ENCODE results near the gene SLC66A2. TPM values are rescaled to one million over a fixed set of nuclear protein-coding genes. Genes with fewer than 3 reads are reported as not detected.

SLC66A2 gene
- total RNA-seq, 2 donors from 2014 or later: 35.1 to 40.1 TPM

- peaks cover 16 to 21% of the 10 kb centered on the region in 2 donors for H3K36me3 Mint-ChIP-seq (ENCODE audit: insufficient read depth in 2 of 2)
- ATAC-seq (replicated peaks in 1 of 2): peak; percentile 14 to 29
- H3K9me3 Mint-ChIP-seq: no peaks in the 10 kb centered on the region
These were observed 38.2 kb downstream of the SLC66A2 start for GRCh38 chr18:79912994-79913831.

GRCh38 chr18:79912409-79912991 is 39.0 kb downstream of the SLC66A2 start:
- H3K4me3 Mint-ChIP-seq: no peak overlapping the region
- DNase-seq (peak; percentile 49 to 54), ATAC-seq (replicated peaks in 1 of 2) (peak; percentile 83 to 89)
- H3K27me3 Mint-ChIP-seq (ENCODE audit: low read depth): no peaks in the 10 kb centered on the region
- peaks cover 17% of the 10 kb centered on the region in 2 donors for H3K36me3 Mint-ChIP-seq (ENCODE audit: insufficient read depth in 2 of 2)
- no peak overlapping the region for H3K27ac Mint-ChIP-seq
- H3K4me1 Mint-ChIP-seq (ENCODE audit: low read depth): peaks cover 24% of the 10 kb centered on the region
- H3K9me3 Mint-ChIP-seq: no peaks in the 10 kb centered on the region

More at GRCh38 chr18:79912994-79913831, 38.2 kb downstream of the SLC66A2 start:
- Mint-ChIP-seq H3K27ac (no peak overlapping the region), H3K27me3 (ENCODE audit: low read depth) (no peaks in the 10 kb centered on the region), H3K4me1 (ENCODE audit: low read depth) (peaks cover 24% of the 10 kb centered on the region), H3K4me3 (peak overlapping the region in 1 of 2 donors; percentile 23)
- no peak for DNase-seq

- Mint-ChIP-seq H3K27me3 (ENCODE audit: low read depth) (no peaks in the 10 kb centered on the region), H3K36me3 (ENCODE audit: insufficient read depth in 2 of 2) (peaks cover 15 to 17% of the 10 kb centered on the region in 2 donors), H3K4me1 (ENCODE audit: low read depth) (peaks cover 24% of the 10 kb centered on the region), H3K9me3 (no peaks in the 10 kb centered on the region), H3K27ac (no peak overlapping the region), H3K4me3 (no peak overlapping the region)
- ATAC-seq (replicated peaks in 1 of 2): no peak
- DNase-seq: no peak
These were observed 39.8 kb downstream of the SLC66A2 start for GRCh38 chr18:79911344-79912270.

- H3K4me3 Mint-ChIP-seq: no peak overlapping the region
- H3K4me1 Mint-ChIP-seq (ENCODE audit: low read depth): peaks cover 31% of the 10 kb centered on the region
- H3K27ac Mint-ChIP-seq: no peak overlapping the region
- H3K27me3 Mint-ChIP-seq (ENCODE audit: low read depth): no peaks in the 10 kb centered on the region
- peaks cover 11 to 14% of the 10 kb centered on the region in 2 donors for H3K36me3 Mint-ChIP-seq (ENCODE audit: insufficient read depth in 2 of 2)
- ATAC-seq (replicated peaks in 1 of 2): no peak
- no peak for DNase-seq
- H3K9me3 Mint-ChIP-seq: no peaks in the 10 kb centered on the region
These were observed 40.7 kb downstream of the SLC66A2 start for GRCh38 chr18:79910563-79911343.

- H3K4me3 Mint-ChIP-seq: no peak overlapping the region
- H3K9me3 Mint-ChIP-seq: no peaks in the 10 kb centered on the region
- H3K4me1 Mint-ChIP-seq (ENCODE audit: low read depth): peaks cover 18% of the 10 kb centered on the region
- DNase-seq (no peak), ATAC-seq (replicated peaks in 1 of 2) (no peak)
- peak overlapping the region; percentile 73 for H3K27ac Mint-ChIP-seq
- no peaks in the 10 kb centered on the region for H3K27me3 Mint-ChIP-seq (ENCODE audit: low read depth)
- peaks cover 6 to 10% of the 10 kb centered on the region in 2 donors for H3K36me3 Mint-ChIP-seq (ENCODE audit: insufficient read depth in 2 of 2)
These were observed 44.7 kb downstream of the SLC66A2 start for GRCh38 chr18:79906706-79907105.

- Mint-ChIP-seq H3K27me3 (ENCODE audit: low read depth) (no peaks in the 10 kb centered on the region), H3K36me3 (ENCODE audit: insufficient read depth in 2 of 2) (peaks cover 6 to 10% of the 10 kb centered on the region in 2 donors), H3K4me1 (ENCODE audit: low read depth) (peaks cover 18% of the 10 kb centered on the region), H3K27ac (peak overlapping the region; percentile 55), H3K4me3 (peak overlapping the region in 1 of 2 donors; percentile 29), H3K9me3 (no peaks in the 10 kb centered on the region)
- ATAC-seq (replicated peaks in 1 of 2) (no peak), DNase-seq (no peak)
These were observed 45.5 kb downstream of the SLC66A2 start for GRCh38 chr18:79905993-79906392.

GRCh38 chr18:79905389-79905911 is 46.0 kb downstream of the SLC66A2 start:
- ATAC-seq (replicated peaks in 1 of 2) (peak; percentile 29 to 30), DNase-seq (no peak)
- Mint-ChIP-seq H3K36me3 (ENCODE audit: insufficient read depth in 2 of 2) (peaks cover 6 to 10% of the 10 kb centered on the region in 2 donors), H3K9me3 (no peaks in the 10 kb centered on the region), H3K27ac (no peak overlapping the region), H3K4me1 (ENCODE audit: low read depth) (peaks cover 13% of the 10 kb centered on the region), H3K27me3 (ENCODE audit: low read depth) (no peaks in the 10 kb centered on the region), H3K4me3 (peak overlapping the region in 1 of 2 donors; percentile 29)

GRCh38 chr18:79904357-79905147 is 46.9 kb downstream of the SLC66A2 start:
- H3K9me3 Mint-ChIP-seq: no peaks in the 10 kb centered on the region
- ATAC-seq (replicated peaks in 1 of 2) (no peak), DNase-seq (no peak)
- H3K27me3 Mint-ChIP-seq (ENCODE audit: low read depth): no peaks in the 10 kb centered on the region
- no peak overlapping the region for H3K4me3 Mint-ChIP-seq
- peaks cover 6 to 12% of the 10 kb centered on the region in 2 donors for H3K36me3 Mint-ChIP-seq (ENCODE audit: insufficient read depth in 2 of 2)
- peaks cover 11% of the 10 kb centered on the region for H3K4me1 Mint-ChIP-seq (ENCODE audit: low read depth)
- no peak overlapping the region for H3K27ac Mint-ChIP-seq

- ATAC-seq (replicated peaks in 1 of 2): no peak
- H3K27me3 Mint-ChIP-seq (ENCODE audit: low read depth): no peaks in the 10 kb centered on the region
- no peak overlapping the region for H3K4me3 Mint-ChIP-seq
- DNase-seq: no peak
- no peaks in the 10 kb centered on the region for H3K9me3 Mint-ChIP-seq
- no peak overlapping the region for H3K27ac Mint-ChIP-seq
- peaks cover 0 to 12% of the 10 kb centered on the region in 2 donors for H3K36me3 Mint-ChIP-seq (ENCODE audit: insufficient read depth in 2 of 2)
- peaks cover 11% of the 10 kb centered on the region for H3K4me1 Mint-ChIP-seq (ENCODE audit: low read depth)
These were observed 47.6 kb downstream of the SLC66A2 start for GRCh38 chr18:79903787-79904356.

- Mint-ChIP-seq H3K36me3 (ENCODE audit: insufficient read depth in 2 of 2) (peaks cover 0 to 6% of the 10 kb centered on the region in 2 donors), H3K4me1 (ENCODE audit: low read depth) (peaks cover 11% of the 10 kb centered on the region), H3K27ac (no peak overlapping the region), H3K4me3 (no peak overlapping the region), H3K27me3 (ENCODE audit: low read depth) (no peaks in the 10 kb centered on the region), H3K9me3 (no peaks in the 10 kb centered on the region)
- DNase-seq (no peak), ATAC-seq (replicated peaks in 1 of 2) (no peak)
These were observed 48.3 kb downstream of the SLC66A2 start for GRCh38 chr18:79903071-79903635.

- Mint-ChIP-seq H3K4me1 (ENCODE audit: low read depth) (peaks cover 11% of the 10 kb centered on the region), H3K36me3 (ENCODE audit: insufficient read depth in 2 of 2) (peaks cover 4 to 8% of the 10 kb centered on the region in 2 donors), H3K27ac (no peak overlapping the region), H3K4me3 (no peak overlapping the region), H3K9me3 (peaks cover 3 to 4% of the 10 kb centered on the region in 2 donors), H3K27me3 (ENCODE audit: low read depth) (peaks cover 2% of the 10 kb centered on the region)
- ATAC-seq (replicated peaks in 1 of 2) (no peak), DNase-seq (no peak)
These were observed 48.8 kb downstream of the SLC66A2 start for GRCh38 chr18:79902640-79903039.
